Measurements from ENCODE around the gene MORN3.
"Not testable (repeated sequence)": the region's sequence is repeated elsewhere in the genome, so short reads cannot be mapped to it uniquely, and the experiment has no call there.

The MORN3 gene

GRCh38 chr12:121692744-121693143, 23.3 kb upstream of the MORN3 start:
- DNase-seq: not testable (repeated sequence)

DNA sequence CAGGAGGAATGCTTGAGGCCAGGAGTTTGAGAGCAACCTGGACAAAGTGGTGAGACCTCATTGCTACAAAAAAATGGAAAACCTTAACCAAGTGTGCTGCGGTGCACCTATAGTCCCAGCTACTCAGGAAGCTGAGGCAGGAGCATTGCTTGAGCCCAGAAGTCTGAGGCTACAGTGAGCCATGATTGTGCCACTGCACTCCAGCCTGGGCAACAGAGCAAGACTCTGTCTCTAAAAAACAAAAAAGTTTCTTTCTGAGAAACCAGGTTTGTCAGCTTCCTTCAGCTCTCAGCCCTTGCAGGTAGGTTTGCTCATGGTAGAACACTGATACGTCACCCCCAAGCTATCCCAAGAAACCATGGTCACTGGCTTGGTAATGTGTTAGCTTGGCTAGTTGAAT, 20.0 kb upstream of the MORN3 start:
- DNase-seq: no peak

DNA sequence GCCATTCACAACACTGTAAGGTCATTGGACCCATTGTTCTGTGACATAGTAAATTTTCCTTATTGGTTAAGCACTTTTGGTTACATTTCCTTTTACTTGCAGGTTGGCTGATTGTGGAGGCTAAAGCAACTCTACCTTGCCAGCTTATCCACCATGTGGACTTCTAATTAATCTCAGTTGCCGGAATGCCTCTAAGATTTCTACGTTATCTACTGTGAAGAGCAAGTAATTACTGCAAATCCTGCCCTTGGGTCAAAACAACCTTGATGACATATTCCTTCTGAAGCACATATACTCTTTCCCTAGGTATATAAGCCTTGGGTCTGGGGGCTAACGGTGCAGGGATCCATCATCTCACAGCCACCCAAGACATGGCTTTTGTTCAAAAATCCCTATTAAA, 19.5 kb upstream of the MORN3 start:
- DNase-seq: no peak

GRCh38 chr12:121679661-121680197, 10.3 kb upstream of the MORN3 start:
- not testable (repeated sequence) for DNase-seq

- no peak for DNase-seq
Observed at GRCh38 chr12:121678716-121679300, 9.4 kb upstream of the MORN3 start.

GRCh38 chr12:121678305-121678704, 8.9 kb upstream of the MORN3 start:
- no peak for DNase-seq

DNA sequence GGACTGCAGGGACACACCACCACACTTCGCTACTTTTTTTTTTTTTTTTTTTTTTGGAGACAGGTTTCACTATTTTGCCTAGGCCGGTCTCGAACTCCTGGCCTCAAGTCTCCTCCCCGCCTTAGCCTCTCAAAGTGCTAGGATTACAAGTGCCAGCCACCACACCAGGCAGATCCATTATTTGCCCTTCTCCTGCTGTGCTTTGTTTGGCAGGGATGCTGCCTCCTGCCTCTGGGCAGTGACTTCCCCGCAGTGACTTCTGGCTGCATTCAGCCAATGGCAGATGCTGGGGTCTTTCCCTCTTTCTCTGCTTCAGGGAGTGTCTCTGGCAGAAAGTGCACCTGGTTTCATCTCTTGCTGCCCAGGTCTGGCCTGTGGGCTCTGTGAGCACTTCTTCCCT, 6.7 kb upstream of the MORN3 start:
- no peak for DNase-seq

GRCh38 chr12:121673013-121673511, 3.6 kb upstream of the MORN3 start:
- no peak for DNase-seq

GRCh38 chr12:121668750-121669520, 519 bp downstream of the MORN3 start:
- DNase-seq: peak; percentile 39

DNA sequence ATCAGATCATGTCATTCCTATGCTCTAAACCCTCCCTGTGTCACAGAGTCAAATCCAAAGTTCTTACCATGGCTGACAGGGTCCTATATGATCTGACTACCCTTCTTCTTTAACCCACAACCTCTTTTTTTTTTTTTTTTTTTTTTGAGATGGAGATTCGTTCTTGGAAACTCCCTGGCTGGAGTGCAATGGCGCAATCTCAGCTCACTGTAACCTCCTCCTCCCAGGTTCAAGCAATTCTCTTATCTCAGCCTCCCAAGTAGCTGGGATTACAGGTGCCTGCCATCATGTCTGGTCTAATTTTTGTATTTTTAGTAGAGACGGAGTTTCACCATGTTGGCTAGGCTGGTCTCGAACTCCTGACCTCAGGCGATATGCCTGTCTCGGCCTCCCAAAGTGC, 2.6 kb downstream of the MORN3 start:
- not testable (repeated sequence) for DNase-seq

- DNase-seq: no peak
Observed at GRCh38 chr12:121663610-121663929, 5.9 kb downstream of the MORN3 start.

DNA sequence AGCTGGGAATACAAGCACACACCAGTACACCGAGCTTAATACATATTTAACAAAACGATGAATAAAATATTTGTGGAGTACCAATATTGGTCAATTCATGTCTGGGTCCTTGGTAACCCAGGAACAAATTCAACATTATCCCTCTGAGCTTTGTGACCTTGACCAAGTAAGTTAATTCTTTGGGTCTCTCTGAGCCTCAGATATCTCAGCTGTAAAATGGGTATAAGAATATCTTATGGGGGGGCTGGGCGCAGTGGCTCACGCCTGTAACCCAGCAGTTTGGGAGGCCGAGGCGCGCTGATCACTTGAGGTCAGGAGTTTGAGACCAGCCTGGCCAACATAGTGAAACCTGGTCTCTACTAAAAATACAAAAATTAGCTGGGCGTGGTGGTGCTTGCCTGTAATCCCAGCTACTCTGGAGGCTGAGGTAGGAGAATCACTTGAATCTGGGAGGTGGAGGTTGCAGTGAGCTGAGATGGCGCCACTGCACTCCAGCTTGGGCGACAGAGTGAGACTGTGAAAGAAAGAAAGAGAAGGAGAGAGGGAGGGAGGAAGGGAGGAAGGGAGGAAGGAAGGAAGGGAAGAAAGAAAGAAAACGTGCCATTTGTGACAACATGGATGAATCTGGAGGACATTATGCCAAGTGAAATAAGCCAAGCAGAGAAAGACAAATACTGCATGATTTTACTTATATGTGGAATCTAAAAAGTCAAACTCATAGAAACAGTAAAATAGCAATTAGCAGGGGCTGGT, 7.9 kb downstream of the MORN3 start:
- DNase-seq: not testable (repeated sequence)

DNA sequence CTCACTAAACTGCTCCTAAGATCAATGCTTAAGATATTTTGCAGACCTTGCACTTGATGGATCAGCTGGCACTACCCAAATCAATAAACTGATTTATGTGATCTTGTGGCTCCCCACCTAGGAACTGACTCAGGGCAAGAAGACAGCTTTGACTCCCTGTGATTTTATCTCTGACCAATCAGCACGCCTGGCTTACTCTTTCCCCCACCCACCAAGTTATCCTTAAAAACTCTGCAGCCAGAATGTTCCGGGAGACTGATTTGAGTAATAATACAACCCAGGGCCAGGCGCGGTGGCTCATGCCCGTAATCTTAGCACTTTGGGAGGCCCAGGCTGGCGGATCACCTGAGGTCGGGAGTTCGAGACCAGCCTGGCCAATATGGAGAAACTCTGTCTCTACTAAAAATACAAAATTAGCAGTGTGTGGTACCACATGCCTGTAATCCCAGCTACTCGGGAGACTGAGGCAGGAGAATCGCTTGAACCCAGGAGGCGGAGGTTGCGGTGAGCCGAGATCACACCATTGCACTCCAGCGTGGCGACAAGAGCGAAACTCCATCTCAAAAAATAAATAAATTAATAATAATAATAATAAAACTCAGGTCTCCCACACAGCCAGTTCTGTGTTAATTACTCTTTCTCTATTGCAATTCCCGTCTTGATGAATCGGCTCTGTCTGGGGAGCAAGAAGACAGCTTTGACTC, 12.0 kb downstream of the MORN3 start:
- DNase-seq: no peak

GRCh38 chr12:121656122-121656521, 13.3 kb downstream of the MORN3 start:
- no peak for DNase-seq

- no peak for DNase-seq
Observed at GRCh38 chr12:121653999-121654398, 15.5 kb downstream of the MORN3 start.

- no peak for DNase-seq
Observed at GRCh38 chr12:121652767-121653497, 16.5 kb downstream of the MORN3 start.

GRCh38 chr12:121651320-121651719, 18.1 kb downstream of the MORN3 start:
- DNase-seq: no peak

DNA sequence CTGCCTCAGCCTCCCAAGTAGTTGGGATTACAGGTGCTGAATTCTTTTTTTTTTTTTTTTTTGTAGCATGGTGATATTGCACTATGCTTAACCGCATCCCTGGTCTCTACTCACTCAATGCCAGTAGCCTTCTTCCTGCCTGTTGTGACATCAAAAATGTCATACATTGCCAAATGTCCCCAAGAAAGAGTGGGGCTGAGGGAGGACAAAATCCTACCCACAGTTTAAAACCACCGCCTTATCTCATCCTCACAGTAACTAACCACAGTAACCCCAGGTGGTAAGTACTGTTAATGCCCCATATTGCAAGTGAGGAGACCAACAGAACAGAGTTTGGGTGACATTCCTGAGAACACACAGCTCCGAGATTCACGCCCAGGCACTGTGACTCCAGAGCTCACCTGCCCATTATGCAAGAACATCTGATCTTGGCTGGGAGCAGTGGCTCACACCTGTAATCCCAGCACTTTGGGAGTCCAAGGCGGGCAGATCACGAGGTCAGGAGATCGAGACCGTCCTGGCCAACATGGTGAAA, 19.6 kb downstream of the MORN3 start:
- DNase-seq: no peak

DNA sequence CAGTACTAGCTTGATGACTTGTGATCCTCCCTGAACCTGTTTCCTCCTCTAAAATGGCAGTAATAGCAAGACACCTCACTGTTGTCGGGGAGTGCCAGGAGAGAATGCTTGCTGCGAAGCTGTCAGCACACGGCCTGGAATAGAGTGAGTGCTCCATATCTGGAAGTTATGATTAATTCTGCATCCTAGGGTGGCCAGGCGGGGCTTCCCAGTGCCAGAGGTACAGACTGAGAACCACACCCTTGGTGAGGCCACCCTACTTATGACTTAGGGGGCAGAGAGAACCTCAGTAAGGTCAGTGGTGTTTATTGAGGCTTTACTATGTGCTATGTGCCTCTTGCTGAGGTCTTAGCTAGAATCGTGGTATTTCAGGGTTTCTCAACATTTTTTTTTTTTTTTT, 20.1 kb downstream of the MORN3 start:
- no peak for DNase-seq

DNA sequence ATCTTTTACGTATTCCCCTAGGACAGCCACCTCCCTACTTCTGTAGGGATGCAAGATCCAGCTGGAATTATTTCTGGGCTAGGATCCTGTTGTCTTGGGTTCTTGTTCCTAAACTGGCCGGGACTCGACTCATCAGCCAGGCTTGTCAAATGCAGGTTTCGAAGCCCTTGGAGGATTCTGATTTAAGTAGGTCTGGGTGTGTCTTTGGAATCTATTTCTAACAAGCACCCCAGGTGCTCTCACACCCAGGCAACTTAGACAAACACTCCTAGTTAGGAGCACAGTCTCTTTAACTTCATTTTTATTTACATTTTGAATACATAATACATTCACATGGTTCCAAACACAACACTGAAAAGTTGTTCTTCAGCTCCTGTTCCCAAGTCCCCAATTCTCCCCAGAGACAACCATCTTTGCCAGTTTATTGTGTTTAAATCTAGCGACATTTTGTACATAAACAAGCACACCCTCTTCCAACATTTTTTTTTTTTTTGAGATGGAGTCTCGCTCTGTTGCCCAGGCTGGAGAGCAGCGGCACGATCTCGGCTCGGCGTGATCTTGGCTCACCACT, 20.9 kb downstream of the MORN3 start:
- no peak for DNase-seq

DNA sequence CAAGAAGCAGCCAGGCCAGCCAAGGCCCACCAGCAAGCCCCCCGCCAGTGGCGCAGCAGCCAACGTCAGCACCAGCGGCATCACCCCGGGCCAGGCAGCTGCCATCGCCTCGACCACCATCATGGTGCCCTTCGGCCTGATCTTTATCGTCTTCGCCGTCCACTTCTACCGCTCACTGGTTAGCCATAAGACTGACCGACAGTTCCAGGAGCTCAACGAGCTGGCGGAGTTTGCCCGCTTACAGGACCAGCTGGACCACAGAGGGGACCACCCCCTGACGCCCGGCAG, 28.2 kb downstream of the MORN3 start:
- DNase-seq: no peak
